Skeletal muscle cell (primary cell): Measurements from ENCODE around the gene CCDC50.

ENCODE experiments used
- DNase-seq: peaks from one replicate; pipeline ENCODE4 v3.0.0-alpha.2; 2010; ENCODE audit warnings: low read depth
- H3K4me3 ChIP-seq: 2 replicates; pipeline ENCODE4 v1.5.1; 2011; ENCODE audit warnings: low read depth, mild to moderate bottlenecking, control low read depth, low read length, moderate library complexity

The CCDC50 gene

DNA sequence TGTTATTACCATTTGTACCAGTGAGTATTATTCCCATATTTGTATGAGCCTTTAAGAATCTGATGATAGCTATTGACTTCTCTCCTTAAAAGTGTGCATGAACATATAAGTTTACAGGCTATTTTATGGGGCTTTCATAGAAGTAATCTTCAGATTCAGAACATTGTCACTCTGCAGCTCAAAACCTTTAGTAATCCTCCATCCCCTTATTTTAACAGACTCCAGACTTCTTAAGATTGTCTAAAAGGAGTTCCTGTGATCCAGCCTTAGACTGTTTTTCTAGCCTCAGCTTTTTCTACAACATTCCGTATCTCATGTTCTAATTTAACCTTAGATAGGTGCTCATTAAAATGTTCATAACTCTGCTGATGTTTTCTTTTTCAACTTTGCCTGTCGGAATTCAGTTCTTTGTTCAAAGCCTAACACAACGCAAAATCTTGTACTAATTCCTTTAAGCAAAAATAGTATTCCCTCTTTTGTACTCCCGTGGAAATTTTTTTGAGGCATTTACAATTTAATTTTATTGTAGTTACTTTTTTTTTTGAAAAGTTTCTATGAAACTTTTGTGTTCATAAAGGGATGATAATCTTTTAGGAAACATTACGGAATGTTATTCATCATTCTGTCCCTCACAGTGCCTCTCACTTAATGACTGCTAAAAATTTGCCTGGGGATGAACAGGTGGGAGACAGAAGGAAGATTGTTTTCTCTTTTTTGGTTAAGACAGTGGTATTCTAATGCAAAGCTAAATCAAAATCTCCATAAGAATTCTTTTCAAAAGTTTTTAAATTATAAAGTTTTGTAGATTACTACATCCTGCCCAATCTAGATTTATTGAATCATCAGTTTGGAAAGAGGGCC, 39.8 kb downstream of the CCDC50 start:
- DNase-seq = no peak
- no peak overlapping the region for H3K4me3 ChIP-seq

DNA sequence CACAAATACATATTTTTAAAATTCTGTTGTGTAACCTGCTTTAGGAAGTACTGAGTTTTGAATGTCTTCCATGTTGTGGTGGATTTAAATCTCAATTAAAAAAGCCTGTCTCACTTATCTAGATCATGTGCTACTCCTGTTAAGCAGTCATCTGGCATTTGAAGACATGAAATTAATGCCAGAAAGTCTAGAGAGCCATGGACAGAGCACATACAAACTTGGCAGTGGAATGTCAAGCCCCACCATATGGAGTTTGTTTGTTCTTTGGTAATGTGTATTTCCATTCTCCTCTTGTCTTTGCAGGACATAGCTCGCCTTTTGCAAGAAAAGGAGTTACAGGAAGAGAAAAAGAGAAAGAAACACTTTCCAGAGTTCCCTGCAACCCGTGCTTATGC, 40.4 kb downstream of the CCDC50 start:
- peak; percentile 31 for DNase-seq
- no peak overlapping the region for H3K4me3 ChIP-seq

DNA sequence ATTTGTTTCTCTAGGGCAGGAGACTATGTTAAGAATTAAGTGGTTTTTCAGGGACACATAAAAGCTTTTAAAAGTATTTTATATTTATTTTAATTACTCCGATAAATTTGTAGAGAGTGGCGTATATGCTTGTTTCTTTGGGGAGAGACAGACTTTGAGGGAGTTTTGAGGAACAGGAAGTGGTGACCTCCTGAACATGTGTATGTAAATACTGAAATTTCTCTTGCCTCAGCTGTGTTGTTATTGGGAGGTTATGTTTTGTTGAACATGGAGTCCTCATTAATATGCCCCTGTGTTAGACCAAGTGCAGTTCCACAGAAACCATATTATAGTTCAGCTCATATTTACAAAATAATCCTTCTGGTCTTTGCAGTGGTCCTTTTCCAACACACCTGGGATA, 42.9 kb downstream of the CCDC50 start:
- no peak overlapping the region for H3K4me3 ChIP-seq
- DNase-seq = no peak

- no peak overlapping the region for H3K4me3 ChIP-seq
- no peak for DNase-seq
These were observed 44.1 kb downstream of the CCDC50 start for GRCh38 chr3:191373327-191373726.

GRCh38 chr3:191376516-191377141, 47.4 kb downstream of the CCDC50 start:
- peak; percentile 57 for DNase-seq
- H3K4me3 ChIP-seq = no peak overlapping the region

DNA sequence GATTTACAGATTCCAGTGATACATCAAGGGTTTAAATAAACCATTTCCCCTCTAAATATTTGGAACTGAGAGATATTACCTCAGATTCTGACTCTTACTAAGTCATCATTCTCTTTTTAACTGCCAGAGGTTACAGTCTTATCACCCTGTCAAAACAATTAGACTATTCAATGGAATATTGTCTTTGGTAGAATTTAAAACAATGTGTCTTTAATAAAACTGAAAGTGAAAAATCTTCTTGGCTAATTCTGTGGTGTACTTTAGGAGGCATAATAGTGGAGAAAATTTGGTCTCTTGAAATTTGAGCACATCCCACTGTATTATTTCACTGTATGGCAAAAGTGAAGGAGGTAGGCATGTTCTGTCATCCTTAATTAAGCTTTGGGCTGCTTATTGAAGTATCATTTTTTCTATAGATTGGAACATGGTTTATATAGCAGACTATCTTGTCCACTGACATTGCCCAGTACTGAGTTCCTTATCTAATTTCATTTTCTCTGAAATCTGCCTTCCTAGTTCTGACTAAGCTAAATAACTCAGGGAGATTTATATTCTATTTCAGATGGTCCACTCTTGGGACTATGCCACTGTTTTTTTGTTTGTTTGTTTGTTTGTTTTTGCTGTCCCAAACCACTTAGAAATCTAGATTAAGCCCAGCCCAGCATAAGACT, 49.1 kb downstream of the CCDC50 start:
- H3K4me3 ChIP-seq = no peak overlapping the region
- no peak for DNase-seq

- DNase-seq = no peak
- no peak overlapping the region for H3K4me3 ChIP-seq
These were observed 50.3 kb downstream of the CCDC50 start for GRCh38 chr3:191379446-191379845.

DNA sequence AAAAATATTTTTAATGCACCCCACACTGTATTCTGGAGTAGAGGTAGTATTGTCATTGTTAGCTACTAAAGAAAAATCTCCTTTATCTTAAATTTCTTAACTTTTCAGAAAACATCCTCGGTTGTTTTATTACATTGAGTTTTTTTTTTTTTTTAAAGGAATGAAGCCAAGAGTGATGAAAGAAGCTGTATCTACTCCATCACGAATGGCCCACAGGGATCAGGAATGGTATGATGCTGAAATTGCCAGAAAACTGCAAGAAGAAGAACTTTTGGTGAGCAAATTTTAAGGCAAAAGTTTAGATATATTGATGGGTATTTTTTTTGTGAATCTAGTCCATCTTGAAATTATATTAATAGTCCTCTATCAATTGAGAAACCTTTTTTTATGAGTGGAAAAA, 50.8 kb downstream of the CCDC50 start:
- DNase-seq = no peak
- no peak overlapping the region for H3K4me3 ChIP-seq

DNA sequence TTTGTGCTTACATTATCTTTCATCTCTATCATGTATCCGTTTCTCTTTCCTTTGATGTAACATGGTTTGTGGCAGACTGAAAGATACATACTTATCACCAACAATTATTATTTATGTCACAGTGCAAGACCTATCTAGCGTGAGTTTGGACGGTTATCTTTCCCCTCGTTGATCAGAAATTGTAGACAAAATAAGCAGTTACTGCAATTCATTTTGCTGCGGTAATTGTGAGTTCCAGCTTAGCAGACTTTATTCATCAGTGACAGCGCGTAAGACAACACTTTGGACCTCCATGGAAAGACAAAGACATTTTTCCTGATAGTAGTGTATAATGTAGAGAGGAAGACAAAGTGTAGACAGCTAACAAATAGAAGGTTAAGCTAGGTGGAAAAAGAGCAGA, 52.1 kb downstream of the CCDC50 start:
- DNase-seq = no peak
- no peak overlapping the region for H3K4me3 ChIP-seq

DNA sequence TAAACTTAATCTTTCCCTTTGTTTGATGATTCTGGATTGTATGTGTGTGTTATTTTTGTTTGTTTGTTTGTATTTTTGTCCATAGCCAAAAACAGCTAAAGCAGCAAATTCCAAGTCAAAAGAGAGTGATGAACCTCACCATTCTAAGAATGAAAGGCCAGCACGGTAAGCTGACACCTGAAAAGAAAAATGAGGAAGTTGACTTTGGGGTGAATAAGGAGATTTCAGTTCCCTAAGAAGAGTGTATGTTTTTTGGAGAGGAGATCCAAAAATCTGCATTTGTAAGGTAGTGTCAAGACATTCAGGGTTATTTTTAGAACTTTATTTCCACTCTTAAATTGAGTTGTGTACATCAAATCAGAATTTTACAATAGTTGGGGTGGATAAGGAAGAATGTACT, 53.5 kb downstream of the CCDC50 start:
- H3K4me3 ChIP-seq = no peak overlapping the region

GRCh38 chr3:191383124-191383523, 53.9 kb downstream of the CCDC50 start:
- H3K4me3 ChIP-seq = no peak overlapping the region
- DNase-seq = peak; percentile 56

More for the DNA sequence above, 53.5 kb downstream of the CCDC50 start:
- DNase-seq = no peak

GRCh38 chr3:191385101-191385500, 55.9 kb downstream of the CCDC50 start:
- no peak overlapping the region for H3K4me3 ChIP-seq
- no peak for DNase-seq

DNA sequence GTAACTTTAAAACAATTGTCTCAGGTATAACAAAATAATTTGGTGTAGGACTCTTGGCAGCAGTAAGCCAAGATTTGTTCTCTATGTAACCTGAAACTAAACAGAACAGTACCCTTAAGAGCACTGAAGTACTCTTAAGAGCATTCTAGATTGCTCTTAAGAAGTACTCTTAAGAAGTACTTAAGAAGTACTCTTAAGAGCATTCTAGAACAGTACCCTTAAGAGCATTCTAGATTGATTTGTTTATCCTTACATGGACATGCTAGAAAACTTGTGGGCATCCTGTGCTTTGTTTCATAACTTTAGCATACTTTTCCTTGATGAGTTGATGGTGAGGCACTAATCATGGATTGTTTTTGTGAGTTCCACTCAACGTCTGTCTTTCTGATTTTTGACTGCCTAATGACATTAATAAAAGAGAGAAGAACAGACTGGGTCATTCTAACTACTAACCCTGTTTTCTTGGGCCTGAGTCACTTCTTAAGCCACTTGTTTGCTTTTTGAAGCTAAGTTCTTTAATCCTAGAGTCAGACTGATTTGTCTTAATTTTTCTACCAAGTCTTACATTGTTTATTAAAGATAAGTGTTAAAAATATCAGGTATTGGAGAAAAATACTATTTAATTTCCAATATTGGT, 58.4 kb downstream of the CCDC50 start:
- no peak for DNase-seq
- no peak overlapping the region for H3K4me3 ChIP-seq

DNA sequence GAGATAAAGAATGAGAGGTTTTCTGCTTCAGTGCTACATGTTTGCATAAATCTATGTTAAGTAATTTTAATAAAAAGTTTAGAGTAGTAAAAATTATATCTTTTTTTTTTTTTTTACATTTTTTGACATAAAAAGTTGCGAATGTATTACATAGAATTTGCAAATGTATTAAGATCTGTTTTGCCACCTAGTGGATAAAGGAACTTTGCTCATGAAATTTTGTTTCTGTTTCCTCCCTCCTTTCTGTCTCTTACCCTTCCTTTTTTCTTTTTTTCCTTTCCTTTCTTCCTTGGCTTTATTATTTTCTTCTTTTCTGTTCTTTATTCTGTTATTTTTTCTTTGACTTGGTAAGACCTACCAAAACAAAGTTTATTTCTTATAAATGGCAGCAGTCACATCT, 59.6 kb downstream of the CCDC50 start:
- no peak for DNase-seq
- no peak overlapping the region for H3K4me3 ChIP-seq

GRCh38 chr3:191390580-191390979, 61.4 kb downstream of the CCDC50 start:
- H3K4me3 ChIP-seq = no peak overlapping the region
- DNase-seq = no peak

GRCh38 chr3:191391861-191392808, 62.9 kb downstream of the CCDC50 start:
- DNase-seq = no peak
- no peak overlapping the region for H3K4me3 ChIP-seq

DNA sequence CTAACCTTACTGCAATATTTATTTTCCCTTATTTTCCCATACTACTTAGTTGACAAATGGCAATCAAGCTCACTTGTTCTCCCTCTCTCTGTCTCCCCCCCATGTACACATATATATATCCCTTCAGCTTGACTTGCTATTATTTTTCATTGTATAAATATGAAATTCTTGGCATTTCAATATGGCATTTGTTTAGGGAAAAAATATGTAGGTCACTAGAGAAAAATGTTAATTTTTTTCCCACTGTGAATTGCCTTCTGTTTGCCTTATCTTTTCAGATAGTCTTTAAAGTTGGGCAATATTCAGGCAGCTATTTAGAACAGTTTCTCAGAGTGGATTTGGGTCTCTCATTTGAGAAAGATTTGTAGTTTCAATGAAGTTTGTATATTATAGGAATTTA, 64.0 kb downstream of the CCDC50 start:
- H3K4me3 ChIP-seq = no peak overlapping the region
- DNase-seq = no peak

DNA sequence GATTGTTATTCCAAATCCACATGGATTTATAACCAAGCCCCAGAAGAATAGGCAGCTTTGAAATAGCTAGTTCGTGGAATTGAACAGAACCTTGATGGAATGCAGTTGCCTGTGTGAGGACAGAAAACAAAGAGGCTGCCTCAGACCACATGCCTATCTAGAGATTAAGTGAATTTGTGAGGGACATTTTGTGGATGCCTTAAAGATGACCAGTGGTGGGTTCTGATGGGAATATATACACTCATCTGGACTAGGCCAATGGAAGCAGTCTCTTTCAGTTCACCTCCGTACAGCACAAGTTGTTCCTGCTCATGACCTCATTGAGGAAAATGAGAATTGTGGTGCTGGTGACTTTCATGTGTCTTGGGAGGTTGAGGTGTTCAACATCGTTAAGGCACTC, 68.6 kb downstream of the CCDC50 start:
- no peak overlapping the region for H3K4me3 ChIP-seq
- DNase-seq = peak; percentile 12

DNA sequence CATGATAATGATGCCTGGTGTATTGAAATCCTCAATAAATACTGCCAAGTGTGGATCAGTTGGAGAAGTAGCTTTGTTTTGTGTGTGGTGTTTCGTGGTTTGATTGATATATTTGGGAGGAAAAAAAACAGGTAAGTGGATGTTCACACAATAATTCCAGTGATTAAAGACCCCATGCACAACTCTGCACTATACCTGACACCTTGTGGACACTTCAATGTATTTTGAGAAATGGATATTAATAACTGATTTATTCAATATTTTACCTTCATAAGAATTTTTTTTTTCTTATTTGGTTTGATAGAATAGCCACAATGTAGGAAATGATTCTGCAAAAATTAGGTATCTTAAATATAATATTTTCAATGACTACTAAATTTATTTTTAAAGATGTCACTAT, 69.4 kb downstream of the CCDC50 start:
- no peak for DNase-seq
- H3K4me3 ChIP-seq = no peak overlapping the region
